LHCN-M2 (cell line): ENCODE data around the gene SEMA4B. TPM values are rescaled to one million over a fixed set of nuclear protein-coding genes. Genes with fewer than 3 reads are reported as not detected.
"Not testable (repeated sequence)": the region's sequence is repeated elsewhere in the genome, so short reads cannot be mapped to it uniquely, and the experiment has no call there.

Experiments
- DNase-seq: peaks from one replicate; pipeline ENCODE4 v3.0.0-alpha.2; 2012; ENCODE audit warnings: low read depth
- total RNA-seq: library from RNA; depleted of rRNA; stranded (reverse); fragments of >200 nt; gene quantifications from 2 replicates; pipeline ENCODE4 v1.2.3, GENCODE V29; 2014

SEMA4B gene
- total RNA-seq, 1 experiment from 2014 or later, result 6.3 TPM

GRCh38 chr15:90181776-90182175 is 19.4 kb upstream of the SEMA4B start:
- DNase-seq, result no peak

- DNase-seq, result peak; percentile 43
These were observed 16.9 kb upstream of the SEMA4B start for GRCh38 chr15:90184119-90184785.

DNA sequence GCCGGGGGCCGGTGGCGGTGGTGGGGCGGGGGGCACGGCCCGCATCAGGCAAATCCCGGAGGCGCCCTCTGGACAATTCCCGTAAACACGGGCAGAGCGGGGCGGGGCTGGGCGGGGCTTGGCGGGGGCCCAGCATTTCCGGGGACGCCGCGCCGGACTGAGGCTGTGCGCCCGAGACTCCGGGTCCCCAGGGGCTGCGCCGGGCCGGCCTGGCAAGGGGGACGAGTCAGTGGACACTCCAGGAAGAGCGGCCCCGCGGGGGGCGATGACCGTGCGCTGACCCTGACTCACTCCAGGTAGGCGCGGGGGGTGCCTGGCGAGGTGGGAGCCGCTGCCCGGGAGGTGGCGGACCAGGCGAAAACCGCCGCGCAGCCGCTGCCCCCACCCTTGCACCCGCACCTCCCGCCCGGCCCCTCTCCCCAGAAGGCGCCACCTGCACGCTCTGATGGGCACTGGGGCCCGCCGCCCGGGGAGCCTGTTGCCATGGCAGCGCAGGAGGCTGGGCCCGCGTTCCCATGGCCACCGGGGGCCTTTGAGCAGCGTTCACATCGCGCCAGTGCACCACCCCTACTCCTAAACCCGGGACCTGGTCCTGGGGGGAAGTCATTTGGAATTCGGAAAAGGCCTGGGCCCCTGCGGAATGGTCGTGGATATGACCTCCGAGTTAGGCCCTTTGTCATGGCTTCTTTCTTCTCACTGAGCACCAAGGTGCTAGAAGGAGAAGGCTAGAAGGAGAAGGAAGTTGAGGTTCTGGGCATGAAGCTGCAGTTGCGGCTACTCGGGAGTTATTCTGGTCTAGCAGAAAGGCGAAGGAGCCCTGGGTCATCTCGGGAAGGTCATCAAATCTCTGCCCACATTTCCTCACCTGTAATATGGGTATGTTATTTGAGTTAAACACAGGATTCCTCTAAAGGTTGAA is 16.1 kb upstream of the SEMA4B start:
- DNase-seq, result peak; percentile 48

- DNase-seq, result no peak
These were observed 13.8 kb upstream of the SEMA4B start for GRCh38 chr15:90187257-90187868.

DNA sequence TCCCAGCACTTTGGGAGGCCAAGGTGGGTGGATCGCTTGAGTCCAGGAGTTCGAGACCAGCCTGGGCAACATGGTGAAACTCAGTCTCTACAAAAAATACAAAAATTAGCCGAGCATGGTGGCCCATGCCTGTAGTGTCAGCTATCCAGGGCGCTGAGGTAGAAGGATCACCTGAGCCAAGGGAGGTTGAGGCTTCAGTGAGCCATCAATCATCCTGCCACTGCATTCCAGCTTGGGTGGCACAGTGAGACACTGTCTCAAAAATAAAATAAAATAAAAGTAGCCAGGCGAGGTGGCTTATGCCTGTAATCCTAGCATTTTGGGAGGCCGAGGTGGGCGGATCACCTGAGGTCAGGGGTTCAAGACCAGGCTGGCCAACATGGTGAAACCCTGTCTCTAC is 13.1 kb upstream of the SEMA4B start:
- not testable (repeated sequence) for DNase-seq

GRCh38 chr15:90188914-90189748 is 12.0 kb upstream of the SEMA4B start:
- no peak for DNase-seq

GRCh38 chr15:90189781-90190467 is 11.2 kb upstream of the SEMA4B start:
- DNase-seq, result no peak

DNA sequence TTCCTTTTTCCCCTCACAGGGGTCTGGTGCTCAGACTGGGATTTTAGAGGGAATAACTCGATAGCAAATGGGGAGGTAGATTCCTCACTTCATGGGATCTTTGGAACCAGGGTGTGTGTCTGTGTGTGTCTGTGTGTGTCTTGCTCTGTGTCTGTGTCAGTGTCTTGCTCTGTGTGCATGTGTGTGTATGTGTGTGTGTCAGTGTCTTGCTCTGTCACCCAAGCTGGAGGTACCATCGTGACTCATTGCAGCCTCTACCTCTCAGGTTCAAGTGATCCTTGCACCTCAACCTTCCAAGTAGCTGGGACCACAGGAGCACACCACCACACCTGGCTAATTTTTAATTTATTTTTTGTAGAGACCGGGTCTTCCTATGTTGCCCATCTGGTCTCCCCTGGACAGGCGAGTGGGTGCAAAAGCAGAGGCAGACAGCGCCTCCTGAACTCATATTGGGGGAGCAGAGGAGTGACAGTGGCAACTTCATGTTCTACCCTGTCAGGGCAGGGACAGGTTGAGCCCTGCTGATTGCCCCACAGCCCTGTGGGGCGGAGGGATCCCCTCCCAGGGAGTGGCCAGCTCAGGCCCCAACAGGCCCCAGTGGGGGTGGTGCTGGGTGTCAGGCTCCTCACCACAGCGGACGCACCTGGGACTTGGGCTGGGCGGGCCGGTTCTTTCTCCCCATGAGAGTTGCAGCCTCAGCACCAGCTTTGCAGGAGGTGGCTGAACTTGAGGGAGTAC is 10.4 kb upstream of the SEMA4B start:
- no peak for DNase-seq

DNA sequence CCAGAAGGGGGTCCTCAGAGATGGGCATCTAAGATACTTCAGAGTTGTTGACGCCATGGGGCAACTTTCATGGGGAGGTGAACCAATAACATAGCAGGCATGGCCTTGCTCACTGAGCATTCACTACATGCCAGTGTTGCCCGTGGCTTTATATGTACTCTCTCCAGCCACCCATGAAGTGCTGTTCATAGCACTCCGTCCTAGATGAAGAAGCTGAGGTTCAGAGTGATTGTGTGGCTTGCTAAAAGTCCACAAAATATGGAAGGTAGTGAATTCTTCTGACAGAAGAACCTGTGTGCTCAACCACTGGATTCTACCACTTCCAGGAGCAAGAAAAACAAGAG is 9.8 kb upstream of the SEMA4B start:
- DNase-seq, result no peak

DNA sequence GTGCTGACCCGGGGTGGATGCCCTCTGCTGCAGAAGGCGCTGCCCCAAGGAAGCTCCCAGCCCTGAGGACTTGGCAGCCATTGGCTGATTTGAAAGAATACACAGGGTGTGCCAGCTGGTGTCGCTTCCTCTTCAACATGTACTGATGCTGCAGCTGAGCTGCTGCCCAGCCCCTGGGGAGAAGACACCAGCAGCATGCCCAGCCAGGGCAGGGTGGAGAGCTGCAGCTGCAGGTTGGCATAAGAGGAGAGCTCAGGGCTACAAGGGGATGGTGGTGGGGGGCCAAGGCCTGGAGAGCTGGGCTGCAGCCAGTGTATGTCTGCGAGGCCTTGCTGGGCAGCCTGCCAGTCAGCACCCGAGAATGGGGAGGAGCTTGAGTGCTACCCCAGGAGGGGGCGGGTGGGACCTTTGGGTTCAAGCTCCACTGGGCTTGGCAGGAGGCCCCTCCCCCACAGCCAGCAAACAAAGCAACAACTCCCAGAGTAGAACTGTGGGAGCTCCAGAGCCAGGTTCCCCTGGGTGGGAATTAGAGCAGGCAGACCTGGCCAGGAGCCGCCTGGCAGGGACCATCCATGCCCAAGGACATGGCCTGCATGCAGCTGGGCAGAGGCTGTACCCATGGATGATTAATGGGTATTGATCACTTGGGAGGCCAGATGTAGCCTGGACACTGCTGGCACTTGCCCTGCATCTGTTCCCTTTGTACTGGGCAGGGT is 9.2 kb upstream of the SEMA4B start:
- peak; percentile 38 for DNase-seq

GRCh38 chr15:90192961-90193786 is 8.0 kb upstream of the SEMA4B start:
- no peak for DNase-seq

- DNase-seq, result no peak
These were observed 6.5 kb upstream of the SEMA4B start for GRCh38 chr15:90194655-90195054.

DNA sequence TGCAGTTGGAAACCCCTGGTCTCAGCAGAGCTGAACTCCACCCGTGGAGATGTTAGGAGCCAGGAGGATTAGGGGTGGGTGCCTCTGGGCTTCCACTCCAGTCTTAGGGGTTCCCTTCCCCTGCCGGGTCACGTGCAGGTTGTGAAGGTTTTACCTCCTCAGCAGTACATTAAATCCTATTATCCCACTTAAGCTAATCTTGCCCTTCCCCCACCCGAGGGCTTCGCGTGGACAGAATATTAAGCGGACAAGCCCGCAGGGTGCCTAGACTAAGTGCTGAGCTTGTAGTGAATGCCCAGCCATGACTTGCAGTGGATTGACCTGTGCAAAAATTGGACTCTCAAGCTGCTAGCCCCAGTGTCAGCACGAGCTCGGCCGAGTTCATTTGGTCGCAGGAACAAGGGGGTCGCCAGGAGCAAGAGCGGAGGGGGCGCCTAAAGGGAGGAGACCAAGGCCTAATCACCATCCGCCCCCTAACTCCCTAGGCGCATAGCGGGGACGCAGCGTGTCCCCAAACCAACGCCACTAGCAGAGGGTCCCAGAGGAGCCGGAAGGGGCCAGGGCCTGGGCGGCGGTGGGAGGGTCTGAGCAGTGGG is 498 bp upstream of the SEMA4B start:
- DNase-seq, result no peak

- DNase-seq, result no peak
These were observed 830 bp downstream of the SEMA4B start for GRCh38 chr15:90201944-90202375.

- DNase-seq, result no peak
These were observed 1.8 kb downstream of the SEMA4B start for GRCh38 chr15:90202929-90203328.

GRCh38 chr15:90203473-90203872 is 2.3 kb downstream of the SEMA4B start:
- DNase-seq, result no peak

GRCh38 chr15:90203922-90204321 is 2.8 kb downstream of the SEMA4B start:
- DNase-seq, result peak; percentile 66
